SK-N-SH (cell line): ENCODE measurements around the gene CPNE2. TPM values are rescaled to one million over a fixed set of nuclear protein-coding genes. Genes with fewer than 3 reads are reported as not detected.

Source experiments
- CTCF ChIA-PET: fragments of 300-600, 350-600 bp; formaldehyde crosslinking; extraction: SDS; loops from one replicate; lab custom pipeline; 2021; lab: Yijun Ruan, JAX
- POLR2A ChIA-PET: fragments of 350-600 bp; sonication (Branson Sonifier 250); formaldehyde crosslinking; extraction: SDS; loops from one replicate; lab custom pipeline; 2020; ENCODE audit warnings: antibody characterized with exemption, inconsistent platforms; lab: Yijun Ruan, JAX
- DNase-seq: peaks from one replicate; pipeline ENCODE4 v3.0.0; 2012
- H2AFZ ChIP-seq: fragments of 200-600 bp; sonication (generic); 2 replicates; pipeline ENCODE4 v1.8.1; 2016; ENCODE audit warnings: antibody characterized with exemption, mild to moderate bottlenecking, low read depth
- H3F3A ChIP-seq: fragments of 200-600 bp; sonication (generic); replicated peaks from 2 replicates; pipeline ENCODE3; 2016; ENCODE audit warnings: antibody characterized with exemption, mild to moderate bottlenecking; ENCODE audit not compliant: insufficient read depth
- H3K27ac ChIP-seq, 2 experiments: fragments of 200-500 bp in 1 of 2; fragments of 200-600 bp in 1 of 2; sonication (Bioruptor generic) in 1 of 2; sonication (generic), shearing (Covaris generic) in 1 of 2; 2 replicates each; pipeline versions ENCODE4 v1.5.1 to v1.6.1; 2014 to 2016; ENCODE audit warnings: low read depth in 2 of 2, inconsistent platforms in 1 of 2, low read length in 1 of 2, mild to moderate bottlenecking in 1 of 2, mixed read lengths in 1 of 2
- H3K27me3 ChIP-seq: fragments of 200-600 bp; sonication (generic), shearing (Covaris generic); 2 replicates; pipeline ENCODE4 v1.6.1; 2016; ENCODE audit warnings: mixed run types; ENCODE audit not compliant: insufficient read depth
- H3K36me3 ChIP-seq, 2 experiments: fragments of 200-500 bp in 1 of 2; fragments of 200-600 bp in 1 of 2; sonication (Bioruptor generic) in 1 of 2; sonication (generic) in 1 of 2; replicated peaks in 1 of 2; 2 replicates each; pipeline versions ENCODE3 to v1.5.1; 2014 to 2016; ENCODE audit warnings: low read length in 1 of 2, mild to moderate bottlenecking in 1 of 2; ENCODE audit not compliant: insufficient read depth in 2 of 2, control insufficient read depth in 1 of 2
- H3K4me1 ChIP-seq, 2 experiments: fragments of 200-500 bp in 1 of 2; fragments of 200-600 bp in 1 of 2; sonication (Bioruptor generic) in 1 of 2; sonication (generic), shearing (Covaris generic) in 1 of 2; 2 replicates each; pipeline versions ENCODE4 v1.5.1 to v1.6.1; 2014 to 2016; ENCODE audit warnings: low read depth in 1 of 2, low read length in 1 of 2, mixed run types in 1 of 2; ENCODE audit not compliant: insufficient read depth in 2 of 2, control insufficient read depth in 1 of 2
- H3K4me2 ChIP-seq: fragments of 200-600 bp; sonication (generic), shearing (Covaris generic); 2 replicates; pipeline ENCODE4 v1.6.1; 2017; ENCODE audit warnings: mixed run types
- H3K4me3 ChIP-seq, 2 experiments: fragments of 200-500 bp in 1 of 2; fragments of 200-600 bp in 1 of 2; sonication (Bioruptor generic) in 1 of 2; sonication (generic), shearing (Covaris generic) in 1 of 2; 2 replicates each; pipeline versions ENCODE4 v1.5.1 to v1.8.1; 2014 to 2016; ENCODE audit warnings: low read depth in 2 of 2, inconsistent platforms in 1 of 2, low read length in 1 of 2, mild to moderate bottlenecking in 1 of 2, mixed read lengths in 1 of 2, moderate library complexity in 1 of 2
- H3K79me2 ChIP-seq: fragments of 200-600 bp; sonication (generic); 2 replicates; pipeline ENCODE4 v1.8.1; 2017; ENCODE audit warnings: mild to moderate bottlenecking; ENCODE audit not compliant: insufficient read depth
- H3K9ac ChIP-seq: fragments of 200-600 bp; sonication (generic); 2 replicates; pipeline ENCODE4 v1.6.1; 2017; ENCODE audit warnings: mixed run types
- H3K9me2 ChIP-seq: fragments of 200-600 bp; sonication (generic); 2 replicates; pipeline ENCODE4 v1.6.1; 2017; ENCODE audit warnings: mixed run types
- H3K9me3 ChIP-seq: fragments of 200-600 bp; sonication (generic); 2 replicates; pipeline ENCODE4 v1.6.1; 2017; ENCODE audit warnings: mixed run types, mild to moderate bottlenecking, moderate library complexity
- H4K20me1 ChIP-seq: fragments of 200-600 bp; sonication (generic); 2 replicates; pipeline ENCODE4 v1.6.1; 2017; ENCODE audit warnings: mild to moderate bottlenecking, mixed run types; ENCODE audit not compliant: insufficient read depth
- CHD2 ChIP-seq: fragments of 150-350 bp; IDR thresholded peaks from 2 replicates; pipeline ENCODE4 v1.6.1; 2018; ENCODE audit warnings: low read length; ENCODE audit not compliant: partially characterized antibody
- ELF1 ChIP-seq: IDR thresholded peaks from 2 replicates; pipeline ENCODE4 v1.4.0; 2012
- EP300 ChIP-seq, 2 experiments: IDR thresholded peaks; 2 replicates each; pipeline versions ENCODE4 v1.4.0 to v1.6.1; 2012; ENCODE audit warnings: borderline replicate concordance in 1 of 2, low read depth in 1 of 2, low read length in 1 of 2
- EZH2phosphoT487 ChIP-seq: fragments of 200-600 bp; sonication (generic); IDR thresholded peaks from 2 replicates; pipeline ENCODE4 v1.6.1; 2017; ENCODE audit warnings: low read depth, mixed run types, mild to moderate bottlenecking, antibody characterized with exemption, moderate library complexity, borderline replicate concordance
- FOXJ3 ChIP-seq: sonication (generic); formaldehyde crosslinking; IDR thresholded peaks from 2 replicates; pipeline ENCODE4 v1.5.1; 2020; ENCODE audit warnings: mild to moderate bottlenecking, missing genetic modification reagents
- GATA2 ChIP-seq: sonication (generic); formaldehyde crosslinking; IDR thresholded peaks from 2 replicates; pipeline ENCODE4 v1.5.0; 2020; ENCODE audit warnings: mild to moderate bottlenecking, missing genetic modification reagents
- JUND ChIP-seq: IDR thresholded peaks from 2 replicates; pipeline ENCODE4 v1.4.0; 2012
- MXI1 ChIP-seq: IDR thresholded peaks from 2 replicates; pipeline ENCODE4 v1.6.1; 2012; ENCODE audit warnings: mild to moderate bottlenecking, low read depth, low read length, improper control_type of control experiment
- NFIC ChIP-seq: IDR thresholded peaks from 2 replicates; pipeline ENCODE4 v1.4.0; 2012; ENCODE audit warnings: borderline replicate concordance
- POLR2AphosphoS5 ChIP-seq: IDR thresholded peaks from 2 replicates; pipeline ENCODE4 v1.6.1; 2012; ENCODE audit warnings: low read depth, low read length
- RAD21 ChIP-seq: IDR thresholded peaks from 2 replicates; pipeline ENCODE4 v1.6.1; 2012; ENCODE audit warnings: mild to moderate bottlenecking, low read length
- RCOR1 ChIP-seq: fragments of 150-350 bp; IDR thresholded peaks from 2 replicates; pipeline ENCODE4 v1.6.1; 2017; ENCODE audit warnings: antibody characterized with exemption, low read length
- RXRA ChIP-seq: IDR thresholded peaks from 2 replicates; pipeline ENCODE4 v1.4.0; 2012; ENCODE audit warnings: low read depth, mild to moderate bottlenecking, borderline replicate concordance
- SIN3A ChIP-seq: IDR thresholded peaks from 2 replicates; pipeline ENCODE4 v1.6.1; 2012; ENCODE audit warnings: low read depth, mild to moderate bottlenecking, low read length, moderate library complexity, borderline replicate concordance
- TCF12 ChIP-seq: IDR thresholded peaks from 2 replicates; pipeline ENCODE4 v1.4.0; 2012
- TEAD4 ChIP-seq: IDR thresholded peaks from 2 replicates; pipeline ENCODE4 v1.4.0; 2012; ENCODE audit warnings: mild to moderate bottlenecking, borderline replicate concordance; ENCODE audit not compliant: insufficient read depth
- WGBS: methylation state at CpG from one replicate; pipeline ENCODE4 v1.1.6; 2017; ENCODE audit warnings: low lambda C conversion rate; 5-methylcytosine and 5-hydroxymethylcytosine counted together
- polyA plus RNA-seq, 3 experiments: library from polyadenylated mRNA; depleted of rRNA; stranded (reverse); fragments of >200 nt; gene quantifications; 2 replicates each; pipeline ENCODE4 v1.2.3, GENCODE V29; 2012
- TF ChIP-seq, protein P1 (sequence below): fragments of 150-350 bp; IDR thresholded peaks from 2 replicates; pipeline ENCODE4 v1.6.1; 2016; ENCODE audit warnings: mild to moderate bottlenecking, low read depth, low read length
- TF ChIP-seq, protein P2 (sequence below): IDR thresholded peaks from 2 replicates; pipeline ENCODE4 v1.4.0; 2012; ENCODE audit warnings: low read depth, borderline replicate concordance
- TF ChIP-seq, protein P3 (sequence below): IDR thresholded peaks from 2 replicates; pipeline ENCODE4 v1.4.0; 2012; ENCODE audit warnings: low read depth, borderline replicate concordance

The CPNE2 gene
- polyA plus RNA-seq, 1 of the 3 experiments (the other 2 are of a cell fraction), result 73.0 TPM

GRCh38 chr16:57196753-57197152 lies 104.4 kb downstream of the CPNE2 start:
- Histone ChIP-seq H3K4me1 (peaks cover 19 to 34% of the 10 kb centered on the region in 2 experiments), H3K36me3 (peaks cover 2 to 4% of the 10 kb centered on the region in 2 experiments), H4K20me1 (no peaks in the 10 kb centered on the region), H3K4me2 (0 out of 2 replicates have a peak overlapping the region, but pooled peaks have one; percentile 8), H3K9me2 (no peaks in the 10 kb centered on the region), H3K79me2 (peaks cover 74% of the 10 kb centered on the region), H3K9me3 (no peaks in the 10 kb centered on the region), H3K27ac (peak overlapping the region; percentile 91 to 98; a peak in 3 of 4 replicates), H2AFZ (no peak overlapping the region), H3K9ac (peak overlapping the region; percentile 13; the same call in 1 of the 2 replicates), H3K4me3 (no peak overlapping the region), H3K27me3 (no peaks in the 10 kb centered on the region), H3F3A (peaks cover 20% of the 10 kb centered on the region)
- ChIA-PET CTCF (interaction anchor here (1.1 to 2.2 kb wide), 4 partner anchors 10 to 561 kb away, joined by 3 to 9 read pairs (median 5); partner anchors contain the start of genes ARL2BP and CX3CL1), POLR2A (interaction anchor here (0.7 to 1.9 kb wide), 3 partner anchors 10 to 181 kb away, joined by 3 to 7 read pairs (median 5); partner anchors contain the start of genes PSME3IP1 and RSPRY1)
- peak; percentile 83 for DNase-seq
- 29% methylated on average over 3 of the region's 3 CpGs for WGBS
- peak; percentile 55 for TF ChIP-seq NFIC
- no peak for TF ChIP-seq SIN3A
- TF ChIP-seq JUND, result no peak
- TF ChIP-seq, protein P1, sequence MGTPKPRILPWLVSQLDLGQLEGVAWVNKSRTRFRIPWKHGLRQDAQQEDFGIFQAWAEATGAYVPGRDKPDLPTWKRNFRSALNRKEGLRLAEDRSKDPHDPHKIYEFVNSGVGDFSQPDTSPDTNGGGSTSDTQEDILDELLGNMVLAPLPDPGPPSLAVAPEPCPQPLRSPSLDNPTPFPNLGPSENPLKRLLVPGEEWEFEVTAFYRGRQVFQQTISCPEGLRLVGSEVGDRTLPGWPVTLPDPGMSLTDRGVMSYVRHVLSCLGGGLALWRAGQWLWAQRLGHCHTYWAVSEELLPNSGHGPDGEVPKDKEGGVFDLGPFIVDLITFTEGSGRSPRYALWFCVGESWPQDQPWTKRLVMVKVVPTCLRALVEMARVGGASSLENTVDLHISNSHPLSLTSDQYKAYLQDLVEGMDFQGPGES, result no peak
- TF ChIP-seq RXRA, result no peak
- peak; percentile 71 for TF ChIP-seq MXI1
- TF ChIP-seq ELF1, result no peak
- TF ChIP-seq TCF12, result peak; percentile 74
- TF ChIP-seq EZH2phosphoT487, result no peak
- TF ChIP-seq FOXJ3 (CRISPR knock-in tag), result peak; percentile 99
- TF ChIP-seq, protein P2, sequence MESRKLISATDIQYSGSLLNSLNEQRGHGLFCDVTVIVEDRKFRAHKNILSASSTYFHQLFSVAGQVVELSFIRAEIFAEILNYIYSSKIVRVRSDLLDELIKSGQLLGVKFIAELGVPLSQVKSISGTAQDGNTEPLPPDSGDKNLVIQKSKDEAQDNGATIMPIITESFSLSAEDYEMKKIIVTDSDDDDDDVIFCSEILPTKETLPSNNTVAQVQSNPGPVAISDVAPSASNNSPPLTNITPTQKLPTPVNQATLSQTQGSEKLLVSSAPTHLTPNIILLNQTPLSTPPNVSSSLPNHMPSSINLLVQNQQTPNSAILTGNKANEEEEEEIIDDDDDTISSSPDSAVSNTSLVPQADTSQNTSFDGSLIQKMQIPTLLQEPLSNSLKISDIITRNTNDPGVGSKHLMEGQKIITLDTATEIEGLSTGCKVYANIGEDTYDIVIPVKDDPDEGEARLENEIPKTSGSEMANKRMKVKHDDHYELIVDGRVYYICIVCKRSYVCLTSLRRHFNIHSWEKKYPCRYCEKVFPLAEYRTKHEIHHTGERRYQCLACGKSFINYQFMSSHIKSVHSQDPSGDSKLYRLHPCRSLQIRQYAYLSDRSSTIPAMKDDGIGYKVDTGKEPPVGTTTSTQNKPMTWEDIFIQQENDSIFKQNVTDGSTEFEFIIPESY, result no peak
- TF ChIP-seq CHD2, result peak; percentile 88
- peak in 1 of 2 experiments; percentile 96; a peak in 2 of 4 replicates for TF ChIP-seq EP300 (IDR thresholded peaks at IDR 0.05; ENCODE audit: borderline replicate concordance in 1 of 2, low read depth in 1 of 2, low read length in 1 of 2)
- peak; percentile 59; the same call in 1 of the 2 replicates for TF ChIP-seq POLR2AphosphoS5
- peak; percentile 49; the same call in 1 of the 2 replicates for TF ChIP-seq TEAD4
- TF ChIP-seq GATA2 (CRISPR knock-in tag), result peak; percentile 99
- peak; percentile 96 for TF ChIP-seq RCOR1
- TF ChIP-seq RAD21, result peak; percentile 19; the same call in 1 of the 2 replicates
- TF ChIP-seq, protein P3, sequence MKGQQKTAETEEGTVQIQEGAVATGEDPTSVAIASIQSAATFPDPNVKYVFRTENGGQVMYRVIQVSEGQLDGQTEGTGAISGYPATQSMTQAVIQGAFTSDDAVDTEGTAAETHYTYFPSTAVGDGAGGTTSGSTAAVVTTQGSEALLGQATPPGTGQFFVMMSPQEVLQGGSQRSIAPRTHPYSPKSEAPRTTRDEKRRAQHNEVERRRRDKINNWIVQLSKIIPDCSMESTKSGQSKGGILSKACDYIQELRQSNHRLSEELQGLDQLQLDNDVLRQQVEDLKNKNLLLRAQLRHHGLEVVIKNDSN, result no peak

Other genes with a start within 250 kb of the CPNE2 start
- gene SLC12A3, start 227.4 kb upstream of the CPNE2 start, polyA plus RNA-seq (2012; rRNA removed), result not detected in 2 replicates
- 46.3 and 71.1 TPM in 2 replicates for gene HERPUD1, start 160.4 kb upstream of the CPNE2 start, polyA plus RNA-seq (2012; rRNA removed)
- gene CETP, start 130.6 kb upstream of the CPNE2 start, polyA plus RNA-seq (2012; rRNA removed), result not detected in 2 replicates
- 6.5 and 7.8 TPM in 2 replicates for gene NLRC5, start 103.0 kb upstream of the CPNE2 start, polyA plus RNA-seq (2012; rRNA removed)
- 80.9 and 92.0 TPM in 2 replicates for gene PSME3IP1, start 93.5 kb downstream of the CPNE2 start, polyA plus RNA-seq (2012; rRNA removed)
- 16.6 and 21.7 TPM in 2 replicates for gene RSPRY1, start 93.7 kb downstream of the CPNE2 start, polyA plus RNA-seq (2012; rRNA removed)
- gene ARL2BP, start 152.7 kb downstream of the CPNE2 start, polyA plus RNA-seq (2012; rRNA removed), result 61.8 and 70.3 TPM in 2 replicates
- 0.86 and 1.3 TPM in 2 replicates for gene PLLP, start 192.1 kb downstream of the CPNE2 start, polyA plus RNA-seq (2012; rRNA removed)